IMR-90 (cell line): ENCODE data around the gene DUOX1.

Experiments used
- CEBPB ChIP-seq: IDR thresholded peaks from 2 replicates; pipeline ENCODE4 v1.6.1; 2012; ENCODE audit warnings: low read depth, low read length, improper control_type of control experiment
- ELK1 ChIP-seq: fragments of 150-350 bp; IDR thresholded peaks from 2 replicates; pipeline ENCODE4 v1.6.1; 2016; ENCODE audit warnings: low read depth, mild to moderate bottlenecking, low read length, moderate library complexity, borderline replicate concordance
- MAFK ChIP-seq: IDR thresholded peaks from 2 replicates; pipeline ENCODE4 v1.6.1; 2012; ENCODE audit warnings: low read depth, low read length, improper control_type of control experiment
- NFE2L2 ChIP-seq: fragments of 150-350 bp; IDR thresholded peaks from 2 replicates; pipeline ENCODE4 v1.6.1; 2016; ENCODE audit warnings: low read depth, mild to moderate bottlenecking, low read length
- POLR2A ChIP-seq: IDR thresholded peaks from 2 replicates; pipeline ENCODE4 v1.6.1; 2012; ENCODE audit warnings: mild to moderate bottlenecking, low read depth, low read length
- RAD21 ChIP-seq: IDR thresholded peaks from 2 replicates; pipeline ENCODE4 v1.6.1; 2012; ENCODE audit warnings: low read length, improper control_type of control experiment
- RCOR1 ChIP-seq: IDR thresholded peaks from 2 replicates; pipeline ENCODE4 v1.6.1; 2012; ENCODE audit warnings: mild to moderate bottlenecking, low read length, improper control_type of control experiment; ENCODE audit not compliant: insufficient replicate concordance
- USF2 ChIP-seq: fragments of 150-350 bp; IDR thresholded peaks from 2 replicates; pipeline ENCODE4 v1.6.1; 2017; ENCODE audit warnings: mild to moderate bottlenecking, antibody characterized with exemption, low read length, low read depth
- TF ChIP-seq, protein P1 (sequence below): conservative IDR thresholded peaks from 2 replicates; pipeline ENCODE4 v1.5.1; 2012; ENCODE audit warnings: mild to moderate bottlenecking, low read depth, low read length, improper control_type of control experiment

GRCh38 chr15:45144775-45145174 is 15.0 kb downstream of the DUOX1 start:
- TF ChIP-seq, protein P1, sequence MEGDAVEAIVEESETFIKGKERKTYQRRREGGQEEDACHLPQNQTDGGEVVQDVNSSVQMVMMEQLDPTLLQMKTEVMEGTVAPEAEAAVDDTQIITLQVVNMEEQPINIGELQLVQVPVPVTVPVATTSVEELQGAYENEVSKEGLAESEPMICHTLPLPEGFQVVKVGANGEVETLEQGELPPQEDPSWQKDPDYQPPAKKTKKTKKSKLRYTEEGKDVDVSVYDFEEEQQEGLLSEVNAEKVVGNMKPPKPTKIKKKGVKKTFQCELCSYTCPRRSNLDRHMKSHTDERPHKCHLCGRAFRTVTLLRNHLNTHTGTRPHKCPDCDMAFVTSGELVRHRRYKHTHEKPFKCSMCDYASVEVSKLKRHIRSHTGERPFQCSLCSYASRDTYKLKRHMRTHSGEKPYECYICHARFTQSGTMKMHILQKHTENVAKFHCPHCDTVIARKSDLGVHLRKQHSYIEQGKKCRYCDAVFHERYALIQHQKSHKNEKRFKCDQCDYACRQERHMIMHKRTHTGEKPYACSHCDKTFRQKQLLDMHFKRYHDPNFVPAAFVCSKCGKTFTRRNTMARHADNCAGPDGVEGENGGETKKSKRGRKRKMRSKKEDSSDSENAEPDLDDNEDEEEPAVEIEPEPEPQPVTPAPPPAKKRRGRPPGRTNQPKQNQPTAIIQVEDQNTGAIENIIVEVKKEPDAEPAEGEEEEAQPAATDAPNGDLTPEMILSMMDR: no peak
- TF ChIP-seq NFE2L2 (no peak), MAFK (no peak), RAD21 (no peak), RCOR1 (no peak), USF2 (no peak), ELK1 (no peak), CEBPB (no peak), POLR2A (no peak)
